Measurements from ENCODE around the gene RAPGEF6.

RAPGEF6 gene

GRCh38 chr5:131536850-131537448, 98.1 kb downstream of the RAPGEF6 start:
- no peak for DNase-seq

GRCh38 chr5:131536211-131536826, 98.7 kb downstream of the RAPGEF6 start:
- peak in 1 of 2 experiments; percentile 22 for DNase-seq

- no peak for DNase-seq
Observed at GRCh38 chr5:131534974-131535373, 100.1 kb downstream of the RAPGEF6 start.

- no peak for DNase-seq
Observed at GRCh38 chr5:131533836-131534235, 101.2 kb downstream of the RAPGEF6 start.

- DNase-seq: peak in 1 of 2 experiments; percentile 46
Observed at GRCh38 chr5:131532031-131532640, 102.9 kb downstream of the RAPGEF6 start.

GRCh38 chr5:131530706-131531331, 104.2 kb downstream of the RAPGEF6 start:
- DNase-seq: peak in 1 of 2 experiments; percentile 66

GRCh38 chr5:131528682-131529081, 106.3 kb downstream of the RAPGEF6 start:
- no peak for DNase-seq

GRCh38 chr5:131525805-131526204, 109.2 kb downstream of the RAPGEF6 start:
- no peak for DNase-seq

- no peak for DNase-seq
Observed at GRCh38 chr5:131524431-131524830, 110.6 kb downstream of the RAPGEF6 start.

- no peak for DNase-seq
Observed at GRCh38 chr5:131523500-131524185, 111.4 kb downstream of the RAPGEF6 start.

- DNase-seq: no peak
Observed at GRCh38 chr5:131521252-131521651, 113.8 kb downstream of the RAPGEF6 start.

GRCh38 chr5:131515348-131515747, 119.7 kb downstream of the RAPGEF6 start:
- no peak for DNase-seq

GRCh38 chr5:131514316-131515283, 120.4 kb downstream of the RAPGEF6 start:
- DNase-seq: no peak

GRCh38 chr5:131513780-131514179, 121.2 kb downstream of the RAPGEF6 start:
- DNase-seq: no peak

GRCh38 chr5:131511934-131512333, 123.1 kb downstream of the RAPGEF6 start:
- no peak for DNase-seq

- no peak for DNase-seq
Observed at GRCh38 chr5:131509801-131510200, 125.2 kb downstream of the RAPGEF6 start.

- no peak for DNase-seq
Observed at GRCh38 chr5:131505237-131505908, 129.7 kb downstream of the RAPGEF6 start.

- peak in 1 of 2 experiments; percentile 18 for DNase-seq
Observed at GRCh38 chr5:131496400-131496713, 138.7 kb downstream of the RAPGEF6 start.

GRCh38 chr5:131495536-131496399, 139.3 kb downstream of the RAPGEF6 start:
- no peak for DNase-seq

- no peak for DNase-seq
Observed at GRCh38 chr5:131491749-131492148, 143.3 kb downstream of the RAPGEF6 start.

GRCh38 chr5:131488463-131488862, 146.6 kb downstream of the RAPGEF6 start:
- no peak for DNase-seq

Data from NCI-H2081 (cell line).